Left kidney (tissue), 8 donors: ENCODE data around the gene LRSAM1. TPM values are rescaled to one million over a fixed set of nuclear protein-coding genes. Genes with fewer than 3 reads are reported as not detected.

Experiments
- DNase-seq: peaks from one replicate; pipeline ENCODE4 v3.0.0-alpha.2; 2013
- long read RNA-seq, 8 donors: transcript quantifications; one replicate each; lab custom pipeline, GENCODE V29; 2026
- polyA plus RNA-seq: library from polyadenylated mRNA; unstranded; fragments of 120-200 nt; gene quantifications from one replicate; pipeline ENCODE4 v1.2.1, GENCODE V29; 2013; ENCODE audit not compliant: insufficient read length

The LRSAM1 gene
- 18.1 TPM for polyA plus RNA-seq
- long read RNA-seq, donor 1, partial matches to known transcripts: 6 of 7 reads
- long read RNA-seq, donor 1, other reads (novel, unspliced or antisense): 0 of 7 reads
- long read RNA-seq, donor 2, partial matches to known transcripts: 0 of 1 reads
- long read RNA-seq, donor 2, other reads (novel, unspliced or antisense): 0 of 1 reads
- long read RNA-seq, donor 3, partial matches to known transcripts: 0 of 1 reads
- long read RNA-seq, donor 3, other reads (novel, unspliced or antisense): 0 of 1 reads
- long read RNA-seq, donor 4: 0 reads
- long read RNA-seq, donor 5, partial matches to known transcripts: 0 of 4 reads
- long read RNA-seq, donor 5, other reads (novel, unspliced or antisense): 0 of 4 reads
- long read RNA-seq, donor 6, partial matches to known transcripts: 0 of 2 reads
- long read RNA-seq, donor 6, other reads (novel, unspliced or antisense): 0 of 2 reads
- long read RNA-seq, donor 7, partial matches to known transcripts: 0 of 3 reads
- long read RNA-seq, donor 7, other reads (novel, unspliced or antisense): 0 of 3 reads
- long read RNA-seq, donor 8, partial matches to known transcripts: 0 of 1 reads
- long read RNA-seq, donor 8, other reads (novel, unspliced or antisense): 0 of 1 reads

- DNase-seq: peak; percentile 97
Observed at GRCh38 chr9:127450830-127451607, at the start of gene LRSAM1, which contains the start of gene RPL12. Gene LRSAM1 (plus strand): TSS chr9:127451510. CDS start chr9:127454528, 3,018 bp downstream. Gene RPL12 (minus strand): TSS chr9:127451406. CDS start chr9:127451317, 89 bp downstream.

GRCh38 chr9:127402401-127403090 lies 48.8 kb upstream of the LRSAM1 start:
- DNase-seq: no peak

DNA sequence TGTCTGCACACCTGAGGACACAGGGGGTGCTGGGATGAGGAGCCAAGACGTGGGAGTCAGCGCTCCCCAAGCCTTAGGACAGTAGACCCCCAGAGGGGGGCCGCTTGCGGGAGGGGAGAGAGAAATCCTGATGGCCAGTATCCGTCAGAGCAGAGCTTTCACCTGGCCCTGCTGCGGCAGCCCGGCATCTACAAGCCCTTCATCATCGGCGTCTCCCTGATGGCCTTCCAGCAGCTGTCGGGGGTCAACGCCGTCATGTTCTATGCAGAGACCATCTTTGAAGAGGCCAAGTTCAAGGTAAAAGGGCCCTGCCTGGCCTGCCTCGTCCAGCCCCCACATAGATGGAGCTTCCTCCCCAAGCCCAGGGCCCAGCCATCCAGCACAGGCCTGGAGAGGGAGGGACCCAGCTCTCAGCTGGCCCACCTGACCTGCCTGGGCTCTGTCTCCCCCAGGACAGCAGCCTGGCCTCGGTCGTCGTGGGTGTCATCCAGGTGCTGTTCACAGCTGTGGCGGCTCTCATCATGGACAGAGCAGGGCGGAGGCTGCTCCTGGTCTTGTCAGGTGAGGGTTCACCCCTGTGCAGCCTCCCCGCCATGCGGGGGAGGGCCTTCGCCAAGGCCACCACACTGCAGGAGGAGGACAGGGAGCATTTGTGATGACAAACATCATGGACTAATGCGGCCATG lies 47.7 kb upstream of the LRSAM1 start:
- no peak for DNase-seq

GRCh38 chr9:127404631-127405030 lies 46.7 kb upstream of the LRSAM1 start:
- no peak for DNase-seq

DNA sequence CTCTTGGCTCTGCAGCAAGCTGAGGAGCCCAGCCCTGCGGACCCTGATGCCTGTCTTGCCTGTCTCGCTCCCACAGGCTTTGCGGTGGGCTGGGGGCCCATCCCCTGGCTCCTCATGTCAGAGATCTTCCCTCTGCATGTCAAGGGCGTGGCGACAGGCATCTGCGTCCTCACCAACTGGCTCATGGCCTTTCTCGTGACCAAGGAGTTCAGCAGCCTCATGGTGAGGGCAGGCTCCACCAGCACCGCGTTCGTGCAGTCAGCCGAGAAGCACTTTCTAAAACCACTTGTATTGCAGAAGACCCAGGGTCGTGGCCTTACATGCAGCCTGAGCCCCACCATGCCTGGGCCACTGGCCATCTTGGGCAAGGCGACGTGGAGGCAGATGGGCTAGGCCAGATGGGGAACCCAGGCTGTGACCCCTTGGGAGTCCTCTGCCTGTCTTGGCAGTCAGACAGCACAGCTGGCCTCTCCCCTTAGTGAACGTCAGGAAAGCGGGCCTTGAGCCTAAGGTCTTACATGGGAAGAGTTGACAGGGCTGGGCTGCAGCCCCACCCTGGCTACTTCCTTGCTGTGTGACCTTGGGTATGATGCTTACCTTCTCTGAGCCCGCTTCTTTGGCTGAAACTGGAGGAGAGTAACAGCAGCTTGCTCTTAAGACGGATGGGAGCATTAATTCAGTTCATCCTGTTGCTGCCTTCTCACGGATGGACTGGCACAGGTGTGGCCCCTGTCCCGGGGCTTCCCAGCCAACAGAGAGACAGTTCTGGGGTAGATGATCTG lies 45.8 kb upstream of the LRSAM1 start:
- DNase-seq: no peak

DNA sequence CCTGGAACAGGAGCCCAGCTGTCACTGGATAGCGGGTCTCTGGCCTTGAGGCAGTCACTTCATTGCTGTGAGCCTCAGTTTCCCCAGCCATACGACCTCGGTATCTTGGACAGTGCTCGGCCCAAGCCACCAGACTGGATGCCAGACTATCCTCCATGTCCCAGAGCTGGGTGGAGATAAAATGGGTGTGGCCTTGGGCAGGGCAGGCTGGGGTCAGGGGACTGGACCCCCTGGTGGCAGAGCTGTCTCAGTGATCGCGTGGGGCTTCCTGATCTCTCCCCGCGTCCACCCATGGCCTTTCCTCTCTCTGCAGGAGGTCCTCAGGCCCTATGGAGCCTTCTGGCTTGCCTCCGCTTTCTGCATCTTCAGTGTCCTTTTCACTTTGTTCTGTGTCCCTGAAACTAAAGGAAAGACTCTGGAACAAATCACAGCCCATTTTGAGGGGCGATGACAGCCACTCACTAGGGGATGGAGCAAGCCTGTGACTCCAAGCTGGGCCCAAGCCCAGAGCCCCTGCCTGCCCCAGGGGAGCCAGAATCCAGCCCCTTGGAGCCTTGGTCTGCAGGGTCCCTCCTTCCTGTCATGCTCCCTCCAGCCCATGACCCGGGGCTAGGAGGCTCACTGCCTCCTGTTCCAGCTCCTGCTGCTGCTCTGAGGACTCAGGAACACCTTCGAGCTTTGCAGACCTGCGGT lies 44.4 kb upstream of the LRSAM1 start:
- no peak for DNase-seq

GRCh38 chr9:127407492-127407843 lies 43.8 kb upstream of the LRSAM1 start:
- no peak for DNase-seq

DNA sequence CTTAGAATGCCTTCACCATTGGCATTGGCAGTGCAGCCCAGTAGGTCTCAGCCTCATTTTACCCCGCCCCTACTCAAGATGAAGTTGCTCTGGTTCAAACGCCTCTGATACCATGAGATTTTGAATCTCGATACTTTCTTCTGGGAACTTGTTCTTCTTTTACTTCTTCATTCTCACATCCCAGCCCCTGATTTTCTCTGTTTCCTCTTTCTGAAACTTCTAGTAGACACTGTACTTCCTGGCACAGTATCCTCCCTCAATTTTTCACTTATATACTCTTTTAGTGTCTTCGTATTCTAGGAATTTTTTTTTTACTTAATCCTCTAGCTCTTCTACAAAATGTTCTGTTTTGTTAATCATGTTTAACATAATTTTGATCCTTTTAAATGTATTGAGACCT lies 40.2 kb upstream of the LRSAM1 start:
- no peak for DNase-seq

DNA sequence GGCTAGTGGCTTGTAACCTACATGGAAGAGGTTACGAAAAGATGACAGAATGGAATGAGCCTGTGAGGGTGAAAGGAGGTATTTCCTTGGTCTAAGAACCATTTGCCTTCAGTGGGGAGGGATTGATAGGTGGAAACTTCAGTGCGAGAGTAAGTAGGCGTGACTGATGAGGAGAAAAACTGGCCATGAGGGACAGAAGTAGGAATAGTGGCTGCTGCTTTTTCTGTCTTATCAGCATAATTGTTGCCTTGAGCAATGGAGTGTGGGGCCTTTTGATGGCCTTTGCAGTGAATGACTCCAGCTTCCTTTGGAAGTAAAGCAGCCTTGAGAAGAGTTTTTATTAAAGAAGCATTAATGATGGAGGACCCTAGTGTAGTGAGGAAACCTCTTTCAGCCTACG lies 36.2 kb upstream of the LRSAM1 start:
- no peak for DNase-seq

DNA sequence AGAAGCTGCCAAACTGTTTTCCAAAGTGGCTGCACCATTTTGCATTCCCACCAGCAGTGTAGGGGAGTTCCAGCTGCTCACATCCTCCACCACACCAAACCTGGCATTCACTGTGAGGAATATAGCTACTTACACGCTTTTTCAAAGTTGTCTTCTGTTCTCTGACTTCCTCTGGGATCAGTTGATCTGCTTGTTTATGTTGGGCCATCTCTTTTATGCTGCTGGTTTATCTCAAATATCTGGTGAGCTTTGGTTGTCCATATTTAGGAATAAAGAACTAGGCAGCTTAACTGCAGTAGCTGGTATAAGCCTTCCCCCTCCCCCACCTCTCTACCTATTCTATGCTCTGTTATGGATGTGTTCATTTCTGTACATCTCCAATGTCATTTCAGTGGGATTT lies 35.7 kb upstream of the LRSAM1 start:
- DNase-seq: no peak

GRCh38 chr9:127417131-127418036 lies 33.9 kb upstream of the LRSAM1 start:
- DNase-seq: no peak

DNA sequence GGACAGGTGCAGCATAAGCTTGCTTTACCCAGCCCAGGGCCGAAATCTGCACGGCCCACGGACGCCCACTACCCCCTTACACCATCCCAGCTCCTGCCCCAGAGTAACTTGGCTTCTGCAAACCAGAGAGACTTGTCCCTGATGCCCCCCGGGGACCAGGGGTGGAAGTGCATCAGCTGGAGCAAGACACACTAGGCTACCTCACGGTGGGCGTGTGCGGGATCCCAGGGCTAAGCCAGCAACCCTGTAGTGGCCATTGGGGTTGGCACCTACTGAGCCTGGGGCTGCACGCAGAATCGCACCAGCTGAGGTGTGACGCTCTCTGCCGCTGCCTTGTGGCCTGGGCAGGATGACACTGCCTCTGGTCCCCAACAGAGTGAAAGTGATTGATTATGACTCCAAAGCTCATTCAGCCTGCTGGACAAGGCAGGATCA lies 33.3 kb upstream of the LRSAM1 start:
- DNase-seq: no peak

DNA sequence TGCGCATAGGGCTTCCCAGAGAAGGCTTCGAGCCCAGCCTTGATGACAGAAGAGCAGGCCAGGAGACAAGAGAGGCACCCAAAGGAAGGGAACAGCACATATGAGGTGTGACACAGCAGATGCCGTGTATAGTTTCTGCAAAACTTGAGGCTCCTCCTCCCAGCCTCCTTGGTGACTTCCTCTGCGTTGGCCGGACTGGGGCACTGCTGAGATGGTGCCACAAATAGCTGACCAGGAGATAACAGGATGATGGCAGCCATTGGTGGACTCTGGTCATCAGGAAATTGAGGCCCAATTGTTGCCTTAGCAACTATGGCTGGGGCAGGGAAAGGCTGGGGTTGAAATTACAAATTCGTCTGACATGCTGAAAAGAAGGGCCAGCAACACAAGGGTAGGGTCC lies 32.0 kb upstream of the LRSAM1 start:
- DNase-seq: no peak

DNA sequence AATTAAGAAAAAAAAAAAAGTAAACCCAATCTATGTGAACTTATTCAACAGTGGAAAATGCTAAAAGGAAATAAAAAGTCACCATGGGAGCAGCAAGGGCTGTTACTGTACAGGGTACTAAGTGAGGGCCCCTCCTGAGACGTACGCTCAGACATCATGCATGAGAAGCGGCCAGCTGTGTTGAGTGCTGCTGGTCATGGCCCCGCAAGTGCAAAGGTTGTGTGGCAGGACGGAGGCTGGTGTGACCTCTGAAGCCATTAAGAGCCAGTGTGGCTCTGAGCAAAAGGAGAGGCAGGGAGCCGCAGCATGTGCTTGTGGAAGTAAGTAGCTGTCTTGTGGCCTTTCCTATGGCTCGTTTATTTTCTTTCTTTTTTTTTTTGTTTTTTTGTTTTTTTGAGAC lies 30.3 kb upstream of the LRSAM1 start:
- DNase-seq: no peak

- no peak for DNase-seq
Observed at GRCh38 chr9:127422133-127422782, 29.1 kb upstream of the LRSAM1 start.

GRCh38 chr9:127422787-127423186 lies 28.5 kb upstream of the LRSAM1 start:
- DNase-seq: no peak

DNA sequence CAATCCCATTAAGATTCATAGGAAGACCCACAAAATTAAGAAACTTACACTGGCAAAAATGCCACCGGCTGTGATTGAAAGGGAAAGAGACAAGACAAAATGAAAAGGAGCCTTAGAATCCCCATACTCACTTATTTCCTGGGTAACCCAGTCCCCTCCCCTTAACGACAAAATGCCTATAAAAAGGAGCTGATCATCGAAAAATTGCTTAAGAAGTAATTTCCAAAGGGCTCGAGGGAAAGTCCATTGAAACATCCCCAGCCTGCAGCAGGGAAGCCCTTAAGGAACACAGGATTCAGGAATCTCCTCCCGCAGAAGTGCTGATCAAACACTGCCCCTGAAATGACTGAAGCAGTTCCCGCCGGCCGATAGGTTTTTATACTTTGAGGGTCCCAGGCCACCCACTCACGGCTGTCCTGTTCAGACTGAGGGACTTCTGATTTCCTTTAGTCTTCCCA lies 27.8 kb upstream of the LRSAM1 start:
- no peak for DNase-seq

- peak; percentile 93 for DNase-seq
Observed at GRCh38 chr9:127423934-127424675, 27.2 kb upstream of the LRSAM1 start, which contains the start of gene ZNF79. Gene ZNF79 (plus strand): TSS chr9:127424382. CDS start chr9:127424788, 406 bp downstream.
